Measurements from ENCODE around the gene SOCS3.
"Not testable (repeated sequence)": the region's sequence is repeated elsewhere in the genome, so short reads cannot be mapped to it uniquely, and the experiment has no call there.

The SOCS3 gene

GRCh38 chr17:78325076-78325687 is 34.7 kb downstream of the SOCS3 start:
- no peak for DNase-seq

- DNase-seq: peak; percentile 43
Measured at GRCh38 chr17:78324391-78325075, 35.3 kb downstream of the SOCS3 start.

GRCh38 chr17:78323826-78324390 is 36.0 kb downstream of the SOCS3 start:
- DNase-seq: no peak

GRCh38 chr17:78322858-78323455 is 36.9 kb downstream of the SOCS3 start:
- no peak for DNase-seq

GRCh38 chr17:78322327-78322857 is 37.5 kb downstream of the SOCS3 start:
- DNase-seq: no peak

- no peak for DNase-seq
Measured at GRCh38 chr17:78318843-78319242, 41.0 kb downstream of the SOCS3 start.

GRCh38 chr17:78318407-78318806 is 41.5 kb downstream of the SOCS3 start:
- no peak for DNase-seq

GRCh38 chr17:78317794-78318400 is 42.0 kb downstream of the SOCS3 start:
- DNase-seq: no peak

- DNase-seq: no peak
Measured at GRCh38 chr17:78316867-78317789, 42.7 kb downstream of the SOCS3 start.

- no peak for DNase-seq
Measured at GRCh38 chr17:78316115-78316866, 43.6 kb downstream of the SOCS3 start.

- DNase-seq: no peak
Measured at GRCh38 chr17:78315355-78316114, 44.3 kb downstream of the SOCS3 start.

- DNase-seq: no peak
Measured at GRCh38 chr17:78314683-78315354, 45.1 kb downstream of the SOCS3 start.

- DNase-seq: no peak
Measured at GRCh38 chr17:78313735-78314648, 45.9 kb downstream of the SOCS3 start.

GRCh38 chr17:78309659-78310255 is 50.1 kb downstream of the SOCS3 start:
- DNase-seq: not testable (repeated sequence)

- DNase-seq: no peak
Measured at GRCh38 chr17:78307887-78308638, 51.8 kb downstream of the SOCS3 start.

GRCh38 chr17:78306913-78307312 is 53.0 kb downstream of the SOCS3 start:
- DNase-seq: no peak
